GM12878 (cell line): ENCODE data around the gene TGFBR3. TPM values are rescaled to one million over a fixed set of nuclear protein-coding genes. Genes with fewer than 3 reads are reported as not detected.

Source experiments
- ATAC-seq: fragments of 200-7000 bp; cut with Tn5 transposase; 3 replicates; pipeline ENCODE4 v1.9.1; 2020; ENCODE audit warnings: mild to moderate bottlenecking, moderate library complexity
- BruUV-seq: library from RNA; stranded (reverse); fragments of 400-500 nt; replicated peaks from 2 replicates; lab custom pipeline; 2021; lab: Mats Ljungman, UMichigan
- CTCF ChIA-PET: fragments of 300-600 bp; sonication (Branson Sonifier 250); formaldehyde crosslinking; extraction: SDS; loops from one replicate; lab custom pipeline; 2021; ENCODE audit warnings: inconsistent platforms; lab: Yijun Ruan, JAX
- POLR2A ChIA-PET: fragments of 350-600 bp; formaldehyde crosslinking; extraction: SDS; loops from one replicate; lab custom pipeline; 2021; ENCODE audit warnings: inconsistent platforms; lab: Charles Lee
- RAD21 ChIA-PET: fragments of 300-600 bp; sonication (Branson Sonifier 250); formaldehyde crosslinking; loops from one replicate; lab custom pipeline; 2023; ENCODE audit warnings: antibody characterized with exemption; ENCODE audit not compliant: unreplicated experiment; lab: Charles Lee
- SMC1A ChIA-PET: fragments of 300-600 bp; sonication (Branson Sonifier 250); formaldehyde crosslinking; loops from one replicate; lab custom pipeline; 2023; ENCODE audit not compliant: unreplicated experiment, uncharacterized antibody; lab: Charles Lee
- DNase-seq: peaks from one replicate; pipeline ENCODE4 v3.0.0-alpha.2; 2011; ENCODE audit warnings: low read depth, low spot score
- FAIRE-seq: peaks from 3 replicates; lab custom pipeline; 2011; peaks lifted over from hg19 to GRCh38; lab: Jason Lieb, UNC
- H2AFZ ChIP-seq: 2 replicates; pipeline ENCODE4 v1.6.0; 2011; ENCODE audit warnings: low read depth, low read length, control low read depth; ENCODE audit not compliant: control insufficient read depth
- H3K27ac ChIP-seq: 2 replicates; pipeline ENCODE4 v1.5.1; 2011; ENCODE audit warnings: control low read depth; ENCODE audit not compliant: control insufficient read depth, insufficient read depth
- H3K27me3 ChIP-seq, 2 experiments: replicated peaks in 1 of 2; 2 replicates each; pipeline versions ENCODE4 v1.6.0 to v1.6.1; 2011; ENCODE audit warnings: low read length in 1 of 2; ENCODE audit not compliant: control insufficient read depth in 2 of 2, insufficient read depth in 2 of 2
- H3K36me3 ChIP-seq, 2 experiments: 2 replicates each; pipeline ENCODE4 v1.5.1; 2011; ENCODE audit warnings: low read length in 1 of 2; ENCODE audit not compliant: control insufficient read depth in 2 of 2, insufficient read depth in 2 of 2
- H3K4me1 ChIP-seq: 2 replicates; pipeline ENCODE4 v1.6.1; 2011; ENCODE audit warnings: mild to moderate bottlenecking, low read length, moderate library complexity, mixed read lengths; ENCODE audit not compliant: control insufficient read depth, insufficient read depth
- H3K4me2 ChIP-seq: 2 replicates; pipeline ENCODE4 v1.6.0; 2011; ENCODE audit warnings: control low read depth; ENCODE audit not compliant: control insufficient read depth, insufficient read depth
- H3K4me3 ChIP-seq: fragments of 200-600 bp; sonication (generic); 2 replicates; pipeline ENCODE4 v1.5.1; 2016
- H3K79me2 ChIP-seq: 2 replicates; pipeline ENCODE4 v1.6.0; 2011; ENCODE audit warnings: low read length; ENCODE audit not compliant: control insufficient read depth, insufficient read depth
- H3K9ac ChIP-seq: 2 replicates; pipeline ENCODE4 v1.8.0; 2011; ENCODE audit warnings: low read length, control low read depth, mixed read lengths; ENCODE audit not compliant: control insufficient read depth, insufficient read depth
- H3K9me3 ChIP-seq: replicated peaks from 3 replicates; pipeline ENCODE4 v1.5.1; 2011; ENCODE audit warnings: mild to moderate bottlenecking, low read length; ENCODE audit not compliant: control insufficient read depth, insufficient read depth
- H4K20me1 ChIP-seq: 2 replicates; pipeline ENCODE4 v1.6.0; 2011; ENCODE audit not compliant: control insufficient read depth, insufficient read depth
- BCL11A ChIP-seq: IDR thresholded peaks from 2 replicates; pipeline ENCODE4 v1.6.1; 2011; ENCODE audit warnings: low read depth, low read length
- BMI1 ChIP-seq: fragments of 450-650 bp; IDR thresholded peaks from 2 replicates; pipeline ENCODE4 v1.6.1; 2016; ENCODE audit warnings: mild to moderate bottlenecking, moderate library complexity, borderline replicate concordance
- BRCA1 ChIP-seq: IDR thresholded peaks from 2 replicates; pipeline ENCODE4 v1.6.1; 2011; ENCODE audit warnings: low read depth, low read length, improper control_type of control experiment
- CBFB ChIP-seq: IDR thresholded peaks from 2 replicates; pipeline ENCODE4 v1.6.1; 2016; ENCODE audit warnings: antibody characterized with exemption, low read depth
- JUNB ChIP-seq: IDR thresholded peaks from 2 replicates; pipeline ENCODE4 v1.6.1; 2016; ENCODE audit warnings: antibody characterized with exemption, mild to moderate bottlenecking
- KAT2A ChIP-seq: conservative IDR thresholded peaks from 2 replicates; pipeline ENCODE4 v1.6.1; 2011; ENCODE audit warnings: low read depth, low read length; ENCODE audit not compliant: control insufficient read depth
- NR2F1 ChIP-seq: fragments of 450-650 bp; conservative IDR thresholded peaks from 2 replicates; pipeline ENCODE4 v1.6.1; 2017; ENCODE audit warnings: mild to moderate bottlenecking
- RBBP5 ChIP-seq: fragments of 200-600 bp; sonication (generic); conservative IDR thresholded peaks from 2 replicates; pipeline ENCODE4 v1.6.1; 2016
- RELA ChIP-seq: fragments of 450-650 bp; IDR thresholded peaks from 2 replicates; pipeline ENCODE4 v1.8.0; 2014; ENCODE audit warnings: borderline replicate concordance; ENCODE audit not compliant: partially characterized antibody
- YBX1 ChIP-seq: fragments of 450-650 bp; IDR thresholded peaks from 2 replicates; pipeline ENCODE4 v1.6.1; 2016; ENCODE audit warnings: antibody characterized with exemption
- ZNF217 ChIP-seq: fragments of 450-650 bp; IDR thresholded peaks from 2 replicates; pipeline ENCODE4 v1.6.1; 2017; ENCODE audit warnings: antibody characterized with exemption, mild to moderate bottlenecking
- WGBS: methylation state at CpG from one replicate; pipeline ENCODE4 v1.1.6; 2016; ENCODE audit warnings: low lambda C conversion rate; ENCODE audit not compliant: insufficient replicate concordance, insufficient coverage; ENCODE audit errors: missing lambda C conversion rate; 5-methylcytosine and 5-hydroxymethylcytosine counted together
- in situ Hi-C: fragments of 300-500 bp; cut with MboI; formaldehyde crosslinking; loops from 9 replicates; pipeline ENCODE4 v1.14.3; 2018; ENCODE audit warnings: mixed read lengths
- intact Hi-C: fragments of 100-400 bp; cut with micrococcal nuclease; formaldehyde crosslinking; loops from one replicate; pipeline ENCODE4 v1.14.2; 2022; ENCODE audit not compliant: unreplicated experiment
- polyA plus RNA-seq, 11 experiments: library from polyadenylated mRNA; depleted of rRNA in 4 of 11; unstranded in 6 of 11; stranded (reverse) in 5 of 11; fragments of >200 nt; fragmentation: Nextera tagmentation in 4 of 11; fragmentation: Illumina TruSeq in 1 of 11; extraction: Ambion mirVana in 4 of 11; extraction: Trizol in 1 of 11; gene quantifications; 1 replicate in 1 of 11; 2 replicates in 10 of 11; pipeline versions ENCODE4 v1.2.1 to v1.2.3, GENCODE V29; 2011 to 2016; ENCODE audit warnings: inconsistent platforms in 2 of 11, missing spikeins in 2 of 11, low read depth in 1 of 11
- total RNA-seq, 4 experiments: library from RNA; depleted of rRNA in 3 of 4; stranded (reverse); fragments of >200 nt in 3 of 4; fragmentation: Illumina TruSeq in 1 of 4; extraction: Trizol in 1 of 4; gene quantifications; 2 replicates each; pipeline versions ENCODE4 v1.2.1 to v1.2.3, GENCODE V29; 2013 to 2021
- TF ChIP-seq, protein P1 (sequence below): fragments of 450-650 bp; IDR thresholded peaks from 2 replicates; pipeline ENCODE4 v1.6.1; 2017; ENCODE audit warnings: mild to moderate bottlenecking

The TGFBR3 gene
- total and polyA plus RNA-seq, 10 of the 15 experiments (the other 5 are each of a cell fraction or from before 2014, with no cell fraction given) = 2.7 to 16.5 (median 12.6) TPM

DNA sequence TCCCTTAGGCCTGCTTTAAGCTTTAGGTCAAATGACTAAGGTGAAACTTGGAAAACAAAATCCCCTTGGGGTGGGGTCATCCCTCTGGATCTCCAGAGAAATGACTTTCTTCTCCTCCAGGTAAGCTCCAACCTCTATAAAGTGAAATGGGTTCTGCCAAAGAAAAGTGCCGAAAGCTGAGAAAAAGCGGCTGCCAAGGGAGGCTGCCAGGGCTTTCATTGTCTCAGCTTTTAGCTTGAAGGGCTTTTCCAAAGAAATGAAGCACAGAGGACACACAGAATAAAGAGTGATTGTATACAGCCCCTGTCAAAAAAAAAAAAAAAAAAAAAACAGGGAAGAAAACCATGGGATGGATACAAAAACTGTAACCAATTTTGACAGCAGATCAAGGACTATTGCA, 126.9 kb downstream of the TGFBR3 start:
- ChIA-PET SMC1A (interaction anchor here (0.9 to 1.1 kb wide), 2 partner anchors 8 to 36 kb away, joined by 3 read pairs; no protein-coding TSS in a partner anchor), POLR2A (interaction anchor here (0.8 kb wide), 1 partner anchor 216 kb away, joined by 3 read pairs; no protein-coding TSS in a partner anchor), CTCF (interaction anchor here (1.8 kb wide), 1 partner anchor 233 kb away, joined by 3 read pairs; no protein-coding TSS in a partner anchor), RAD21 (interaction anchor here (0.7 to 1.0 kb wide), 2 partner anchors 167 to 170 kb away, joined by 3 to 4 read pairs; no protein-coding TSS in a partner anchor)
- BruUV-seq = no TSS peak
- 95% methylated on average over 2 of the region's 2 CpGs for WGBS
- Histone ChIP-seq H3K4me2 (no peak overlapping the region), H2AFZ (no peak overlapping the region), H3K27ac (no peak overlapping the region), H3K9me3 (no peaks in the 10 kb centered on the region), H3K27me3 (no peaks in the 10 kb centered on the region), H3K36me3 (no peaks in the 10 kb centered on the region), H3K9ac (no peak overlapping the region), H3K4me1 (peaks cover 3% of the 10 kb centered on the region; the same call in 1 of the 2 replicates), H4K20me1 (no peaks in the 10 kb centered on the region), H3K79me2 (no peaks in the 10 kb centered on the region), H3K4me3 (no peak overlapping the region)
- intact Hi-C loops = no loop called here
- FAIRE-seq = no peak
- no peak for ATAC-seq
- no peak for TF ChIP-seq BMI1
- no peak for TF ChIP-seq NR2F1
- TF ChIP-seq KAT2A = no peak
- no peak for TF ChIP-seq JUNB
- TF ChIP-seq BRCA1 = no peak
- TF ChIP-seq BCL11A = no peak
- TF ChIP-seq, protein P1, sequence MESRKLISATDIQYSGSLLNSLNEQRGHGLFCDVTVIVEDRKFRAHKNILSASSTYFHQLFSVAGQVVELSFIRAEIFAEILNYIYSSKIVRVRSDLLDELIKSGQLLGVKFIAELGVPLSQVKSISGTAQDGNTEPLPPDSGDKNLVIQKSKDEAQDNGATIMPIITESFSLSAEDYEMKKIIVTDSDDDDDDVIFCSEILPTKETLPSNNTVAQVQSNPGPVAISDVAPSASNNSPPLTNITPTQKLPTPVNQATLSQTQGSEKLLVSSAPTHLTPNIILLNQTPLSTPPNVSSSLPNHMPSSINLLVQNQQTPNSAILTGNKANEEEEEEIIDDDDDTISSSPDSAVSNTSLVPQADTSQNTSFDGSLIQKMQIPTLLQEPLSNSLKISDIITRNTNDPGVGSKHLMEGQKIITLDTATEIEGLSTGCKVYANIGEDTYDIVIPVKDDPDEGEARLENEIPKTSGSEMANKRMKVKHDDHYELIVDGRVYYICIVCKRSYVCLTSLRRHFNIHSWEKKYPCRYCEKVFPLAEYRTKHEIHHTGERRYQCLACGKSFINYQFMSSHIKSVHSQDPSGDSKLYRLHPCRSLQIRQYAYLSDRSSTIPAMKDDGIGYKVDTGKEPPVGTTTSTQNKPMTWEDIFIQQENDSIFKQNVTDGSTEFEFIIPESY = no peak
- no peak for TF ChIP-seq ZNF217
- no peak for TF ChIP-seq RBBP5
- TF ChIP-seq CBFB = no peak
- no peak for TF ChIP-seq YBX1
- TF ChIP-seq RELA = no peak
- DNase-seq = no peak
- in situ Hi-C loops = no loop called here
